K562 (cell line): ENCODE data around the gene CLP1. TPM values are rescaled to one million over a fixed set of nuclear protein-coding genes. Genes with fewer than 3 reads are reported as not detected.
A peak's percentile ranks its signal among the peaks of the same experiment; 100 is the strongest.

ENCODE experiments used
- ATAC-seq: fragments of 200-7000 bp; cut with Tn5 transposase; 3 replicates; pipeline ENCODE4 v1.9.1; 2020; ENCODE audit warnings: moderate library complexity
- BruUV-seq: library from RNA; stranded (reverse); fragments of 400-500 nt; replicated peaks from 2 replicates; lab custom pipeline; 2021; lab: Mats Ljungman, UMichigan
- CTCF ChIA-PET: fragments of 300-600 bp; formaldehyde crosslinking; extraction: SDS; loops from one replicate; lab custom pipeline; 2021; ENCODE audit warnings: low intra/inter-chr PET ratio; lab: Yijun Ruan, JAX
- POLR2A ChIA-PET: fragments of 300-600, 350-650 bp; sonication (Branson Sonifier 250); formaldehyde crosslinking; extraction: SDS; loops from one replicate; lab custom pipeline; 2021; ENCODE audit warnings: antibody characterized with exemption, inconsistent platforms; lab: Yijun Ruan, JAX
- DNase-seq, 4 experiments: peaks; one replicate each; pipeline versions ENCODE4 v3.0.0 to v3.0.0-alpha.2; 2011 to 2018; ENCODE audit warnings: low spot score in 3 of 4, mixed read lengths in 3 of 4; ENCODE audit errors: extremely low read depth in 1 of 4
- FAIRE-seq: peaks from 2 replicates; lab custom pipeline; 2011; peaks lifted over from hg19 to GRCh38; lab: Jason Lieb, UNC
- H2AFZ ChIP-seq: 2 replicates; pipeline ENCODE4 v1.6.0; 2011; ENCODE audit warnings: low read depth, low read length, control low read depth, inconsistent platforms
- H3K27ac ChIP-seq: fragments of 200-600 bp; 3 replicates; pipeline ENCODE4 v1.8.0; 2011; ENCODE audit warnings: low read depth, mild to moderate bottlenecking, control low read depth, inconsistent platforms, low read length, moderate library complexity, mixed read lengths; ENCODE audit errors: extremely low read depth
- H3K27me3 ChIP-seq, 2 experiments: fragments of 300-600 bp in 1 of 2; 2 replicates in 1 of 2; 3 replicates in 1 of 2; pipeline versions ENCODE4 v1.6.0 to v1.8.0; 2011; ENCODE audit warnings: inconsistent platforms in 2 of 2, low read length in 2 of 2, mild to moderate bottlenecking in 1 of 2, mixed read lengths in 1 of 2, moderate library complexity in 1 of 2; ENCODE audit not compliant: control insufficient read depth in 2 of 2, insufficient read depth in 2 of 2
- H3K36me3 ChIP-seq: fragments of 300-600 bp; 3 replicates; pipeline ENCODE4 v1.8.0; 2011; ENCODE audit warnings: mild to moderate bottlenecking, low read length, inconsistent platforms; ENCODE audit not compliant: control insufficient read depth, insufficient read depth
- H3K4me1 ChIP-seq, 2 experiments: fragments of 200-600 bp in 1 of 2; replicated peaks in 1 of 2; 2 replicates in 1 of 2; 3 replicates in 1 of 2; pipeline versions ENCODE4 v1.5.1 to v1.8.0; 2011; ENCODE audit warnings: inconsistent platforms in 2 of 2, low read length in 2 of 2, mild to moderate bottlenecking in 1 of 2, mixed read lengths in 1 of 2, moderate library complexity in 1 of 2; ENCODE audit not compliant: control insufficient read depth in 2 of 2, insufficient read depth in 2 of 2
- H3K4me2 ChIP-seq: 2 replicates; pipeline ENCODE4 v1.6.1; 2011; ENCODE audit warnings: low read length, control low read depth, inconsistent platforms, mixed read lengths; ENCODE audit not compliant: insufficient read depth
- H3K4me3 ChIP-seq: fragments of 200-600 bp; sonication (generic), shearing (Covaris generic); 2 replicates; pipeline ENCODE4 v1.5.1; 2016; ENCODE audit warnings: control low read depth, inconsistent platforms
- H3K79me2 ChIP-seq: fragments of 200-600 bp; 3 replicates; pipeline ENCODE4 v1.8.0; 2011; ENCODE audit warnings: low read length, inconsistent platforms; ENCODE audit not compliant: control insufficient read depth, insufficient read depth
- H3K9ac ChIP-seq, 2 experiments: 2 replicates each; pipeline versions ENCODE4 v1.6.0 to v1.6.1; 2011; ENCODE audit warnings: low read depth in 2 of 2, low read length in 2 of 2, control low read depth in 1 of 2, inconsistent platforms in 1 of 2, mild to moderate bottlenecking in 1 of 2, mixed read lengths in 1 of 2; ENCODE audit not compliant: insufficient read depth in 1 of 2
- H3K9me1 ChIP-seq: one replicate; pipeline ENCODE4 v1.6.0; 2011; ENCODE audit warnings: inconsistent platforms, mild to moderate bottlenecking, low read length, moderate library complexity; ENCODE audit not compliant: control insufficient read depth, insufficient read depth
- H3K9me3 ChIP-seq: replicated peaks from 2 replicates; pipeline ENCODE4 v1.5.1; 2011; ENCODE audit warnings: low read depth, low read length, inconsistent platforms; ENCODE audit not compliant: control insufficient read depth, insufficient read depth
- H4K20me1 ChIP-seq: replicated peaks from 2 replicates; pipeline ENCODE4 v1.6.1; 2011; ENCODE audit warnings: low read length, inconsistent platforms, mixed read lengths; ENCODE audit not compliant: control insufficient read depth, insufficient read depth
- CC2D1A ChIP-seq: fragments of 450-650 bp; IDR thresholded peaks from 2 replicates; pipeline ENCODE4 v1.6.1; 2017; ENCODE audit warnings: mild to moderate bottlenecking
- CREB1 ChIP-seq, 2 experiments: sonication (generic) in 1 of 2; formaldehyde crosslinking in 1 of 2; IDR thresholded peaks; 2 replicates each; pipeline versions ENCODE4 v1.6.1 to v1.8.0; 2012 to 2022; ENCODE audit warnings: inconsistent platforms in 1 of 2, mild to moderate bottlenecking in 1 of 2, missing genetic modification reagents in 1 of 2, moderate library complexity in 1 of 2
- JUN ChIP-seq, 2 experiments: sonication (generic) in 1 of 2; formaldehyde crosslinking in 1 of 2; IDR thresholded peaks; 2 replicates each; pipeline versions ENCODE4 v1.6.1 to v1.8.0; 2012 to 2022; ENCODE audit warnings: borderline replicate concordance in 2 of 2, mild to moderate bottlenecking in 2 of 2, improper control_type of control experiment in 1 of 2, low read depth in 1 of 2, low read length in 1 of 2, missing genetic modification reagents in 1 of 2
- JUND ChIP-seq, 2 experiments: IDR thresholded peaks; 2 replicates in 1 of 2; 3 replicates in 1 of 2; pipeline ENCODE4 v1.6.1; 2011; ENCODE audit warnings: borderline replicate concordance in 2 of 2, low read depth in 2 of 2, low read length in 2 of 2, improper control_type of control experiment in 1 of 2, missing biosample characterization in 1 of 2, missing genetic modification characterization in 1 of 2, missing genetic modification reagents in 1 of 2
- MEF2A ChIP-seq: IDR thresholded peaks from 2 replicates; pipeline ENCODE4 v1.6.1; 2011; ENCODE audit warnings: low read depth, mild to moderate bottlenecking, low read length, moderate library complexity; ENCODE audit not compliant: control insufficient read depth
- MYBL2 ChIP-seq, 2 experiments: fragments of 450-650 bp in 1 of 2; sonication (generic) in 1 of 2; formaldehyde crosslinking in 1 of 2; IDR thresholded peaks; 2 replicates each; pipeline versions ENCODE4 v1.6.1 to v1.8.1; 2017 to 2022; ENCODE audit warnings: borderline replicate concordance in 1 of 2, inconsistent platforms in 1 of 2, low read depth in 1 of 2, mild to moderate bottlenecking in 1 of 2, missing genetic modification reagents in 1 of 2, moderate library complexity in 1 of 2
- PPARD ChIP-seq: fragments of 250-450 bp; sonication (Bioruptor Pico); IDR thresholded peaks from 2 replicates; pipeline ENCODE4 v1.8.0; 2022; ENCODE audit warnings: inconsistent platforms, mild to moderate bottlenecking, moderate library complexity
- RBM34 ChIP-seq: fragments of 200-400 bp; formaldehyde crosslinking; IDR thresholded peaks from 2 replicates; pipeline ENCODE4 v1.6.1; 2018; ENCODE audit warnings: low read length, borderline replicate concordance; ENCODE audit not compliant: insufficient read depth
- SMARCB1 ChIP-seq: IDR thresholded peaks from 2 replicates; pipeline ENCODE4 v1.6.1; 2011; ENCODE audit warnings: improper control_type of control experiment, low read depth; ENCODE audit not compliant: insufficient read length
- ZBTB7A ChIP-seq: IDR thresholded peaks from 2 replicates; pipeline ENCODE4 v1.6.1; 2011; ENCODE audit warnings: low read depth, mild to moderate bottlenecking, low read length, moderate library complexity, borderline replicate concordance; ENCODE audit not compliant: control insufficient read depth
- ZNF778 ChIP-seq: fragments of 450-650 bp; formaldehyde crosslinking; IDR thresholded peaks from 2 replicates; pipeline ENCODE4 v1.4.0; 2020; ENCODE audit warnings: mild to moderate bottlenecking, moderate library complexity
- WGBS: fragments of 100-300 bp; shearing (Covaris generic); methylation state at CpG from one replicate; pipeline ENCODE4 v1.1.6; 2016; ENCODE audit warnings: low coverage, mixed read lengths; ENCODE audit not compliant: insufficient coverage; ENCODE audit errors: missing lambda C conversion rate; 5-methylcytosine and 5-hydroxymethylcytosine counted together
- in situ Hi-C: fragments of 300-500 bp; cut with MboI; formaldehyde crosslinking; loops from 4 replicates; pipeline ENCODE4 v1.15.0; 2018; ENCODE audit warnings: inconsistent platforms, mixed read lengths
- intact Hi-C: fragments of 100-400 bp; cut with micrococcal nuclease; formaldehyde crosslinking; loops from 2 replicates; pipeline ENCODE4 v1.14.2; 2022
- polyA plus RNA-seq, 8 experiments: library from polyadenylated mRNA; depleted of rRNA in 4 of 8; stranded (reverse) in 5 of 8; unstranded in 3 of 8; fragments of >200 nt; fragmentation: Nextera tagmentation in 2 of 8; fragmentation: Illumina TruSeq in 1 of 8; extraction: Ambion mirVana in 2 of 8; extraction: Trizol in 1 of 8; gene quantifications; 2 replicates each; pipeline versions ENCODE4 v1.2.1 to v1.2.3, GENCODE V29; 2011 to 2014; ENCODE audit warnings: inconsistent platforms in 1 of 8, missing spikeins in 1 of 8
- total RNA-seq, 7 experiments: library from RNA; depleted of rRNA in 6 of 7; stranded (reverse); fragments of >200 nt in 6 of 7; fragmentation: Illumina TruSeq in 2 of 7; extraction: Trizol in 2 of 7; gene quantifications; 2 replicates each; pipeline versions ENCODE4 v1.2.1 to v1.2.3, GENCODE V29; 2011 to 2021; ENCODE audit warnings: low replicate concordance in 1 of 7
- TF ChIP-seq, protein P1 (sequence below): sonication (generic); formaldehyde crosslinking; IDR thresholded peaks from 2 replicates; pipeline ENCODE4 v1.8.0; 2022; ENCODE audit warnings: missing genetic modification reagents, mild to moderate bottlenecking, moderate library complexity, borderline replicate concordance
- TF ChIP-seq, protein P2 (sequence below), 2 experiments: fragments of 450-650 bp; IDR thresholded peaks; 2 replicates each; pipeline ENCODE4 v1.6.1; 2016
- TF ChIP-seq, protein P3 (sequence below): sonication (generic); formaldehyde crosslinking; IDR thresholded peaks from 2 replicates; pipeline ENCODE4 v1.8.0; 2022; ENCODE audit warnings: mild to moderate bottlenecking, missing genetic modification reagents

Gene CLP1
- total and polyA plus RNA-seq, 9 of the 15 experiments (the other 6 are each of a cell fraction or from before 2014, with no cell fraction given) = 19.1 to 46.2 (median 27.8) TPM

DNA sequence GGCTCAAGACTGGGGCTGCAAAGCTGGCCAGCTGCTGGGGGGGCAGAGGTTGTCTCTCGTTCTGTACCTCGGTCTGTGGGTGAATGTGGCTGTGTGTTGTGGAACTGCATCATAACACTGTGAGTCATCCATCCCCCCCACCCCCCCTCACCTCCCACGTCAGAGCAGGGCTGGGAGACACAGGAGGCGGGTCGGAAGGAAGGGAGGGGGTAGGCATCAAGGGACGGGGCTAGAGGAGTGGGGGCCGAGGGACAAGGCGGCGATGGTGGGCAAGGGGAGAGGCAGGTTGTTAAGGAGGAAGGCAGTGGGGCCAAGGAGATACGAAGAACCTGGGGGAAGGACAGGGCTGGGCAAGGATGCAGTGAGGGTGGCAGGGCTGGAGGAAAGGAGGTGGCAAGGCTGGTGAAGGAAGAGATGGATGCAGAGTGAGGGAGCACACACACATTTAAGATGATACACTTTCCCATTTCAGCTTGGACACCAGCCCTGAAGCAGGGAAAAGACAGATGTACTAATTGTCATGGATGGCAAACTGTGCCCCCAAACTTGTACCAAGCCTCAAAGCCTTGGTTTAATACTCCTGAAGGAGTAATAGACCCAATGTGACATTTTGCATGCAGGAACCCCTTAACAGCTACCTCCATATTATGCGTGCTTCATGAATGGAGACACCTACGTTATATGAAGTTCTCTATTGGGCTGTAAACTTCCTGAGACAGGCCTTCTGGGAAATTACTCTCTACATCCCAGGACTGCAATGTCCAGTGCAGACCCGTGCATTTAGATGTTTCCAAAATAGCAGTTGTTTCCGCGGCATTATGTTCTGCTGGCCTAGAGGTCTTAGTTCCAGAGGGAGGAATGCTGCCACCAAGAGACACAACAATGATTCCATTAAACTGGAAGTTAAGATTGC lies 7.5 kb upstream of the CLP1 start, which contains the start of gene YPEL4:
Gene YPEL4 (minus strand): TSS at position 87 of the 913 bp plus-strand sequence. CDS start 2,805 bp downstream, outside the sequence.
- Histone ChIP-seq H4K20me1 (no peaks in the 10 kb centered on the region; the same call in 1 of the 2 replicates), H3K9ac (peak within 1 kb of the TSS; percentile 21 to 41; a peak in 2 of 4 replicates), H3K4me3 (peak within 1 kb of the TSS; percentile 21; the same call in 1 of the 2 replicates), H3K4me1 (peaks cover 36 to 38% of the 10 kb centered on the region in 2 experiments), H3K27ac (no peak within 1 kb of the TSS; the same call in 2 of the 3 replicates), H2AFZ (peak within 1 kb of the TSS; percentile 73), H3K4me2 (peak within 1 kb of the TSS; percentile 78), H3K79me2 (no peaks in the 10 kb centered on the region), H3K36me3 (no peaks in the 10 kb centered on the region), H3K9me3 (no peaks in the 10 kb centered on the region), H3K27me3 (peaks cover 0 to 15% of the 10 kb centered on the region in 2 experiments; a peak in 2 of 5 replicates), H3K9me1 (no peaks in the 10 kb centered on the region)
- WGBS = 22% methylated on average over 10 of the region's 15 CpGs
- DNase-seq = peak; percentile 78 to 83 (median 82)
- in situ Hi-C loops = loop anchor here (10.0 to 25.0 kb wide), 2 partner anchors 195 to 862 kb away; partner anchors contain the start of gene OR5B21
- ChIA-PET POLR2A (interaction anchor here (0.5 to 0.6 kb wide), 2 partner anchors 90 to 360 kb away, joined by 3 read pairs; no protein-coding TSS in a partner anchor), CTCF (no interaction called here)
- no peak for FAIRE-seq
- peak; percentile 68 for ATAC-seq
- intact Hi-C loops = no loop called here
- BruUV-seq = no TSS peak
- TF ChIP-seq CC2D1A = no peak
- TF ChIP-seq ZBTB7A = peak; percentile 43; the same call in 1 of the 2 replicates
- TF ChIP-seq, protein P1, sequence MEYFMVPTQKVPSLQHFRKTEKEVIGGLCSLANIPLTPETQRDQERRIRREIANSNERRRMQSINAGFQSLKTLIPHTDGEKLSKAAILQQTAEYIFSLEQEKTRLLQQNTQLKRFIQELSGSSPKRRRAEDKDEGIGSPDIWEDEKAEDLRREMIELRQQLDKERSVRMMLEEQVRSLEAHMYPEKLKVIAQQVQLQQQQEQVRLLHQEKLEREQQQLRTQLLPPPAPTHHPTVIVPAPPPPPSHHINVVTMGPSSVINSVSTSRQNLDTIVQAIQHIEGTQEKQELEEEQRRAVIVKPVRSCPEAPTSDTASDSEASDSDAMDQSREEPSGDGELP (CRISPR knock-in tag) = no peak
- peak; percentile 92 for TF ChIP-seq JUND (IDR thresholded peaks at IDR 0.05; ENCODE audit: borderline replicate concordance, low read depth, low read length)
- TF ChIP-seq JUND (tag; IDR thresholded peaks at IDR 0.05; ENCODE audit: borderline replicate concordance, low read depth, low read length) = peak; percentile 77; the same call in 1 of the 3 replicates
- TF ChIP-seq, protein P2, sequence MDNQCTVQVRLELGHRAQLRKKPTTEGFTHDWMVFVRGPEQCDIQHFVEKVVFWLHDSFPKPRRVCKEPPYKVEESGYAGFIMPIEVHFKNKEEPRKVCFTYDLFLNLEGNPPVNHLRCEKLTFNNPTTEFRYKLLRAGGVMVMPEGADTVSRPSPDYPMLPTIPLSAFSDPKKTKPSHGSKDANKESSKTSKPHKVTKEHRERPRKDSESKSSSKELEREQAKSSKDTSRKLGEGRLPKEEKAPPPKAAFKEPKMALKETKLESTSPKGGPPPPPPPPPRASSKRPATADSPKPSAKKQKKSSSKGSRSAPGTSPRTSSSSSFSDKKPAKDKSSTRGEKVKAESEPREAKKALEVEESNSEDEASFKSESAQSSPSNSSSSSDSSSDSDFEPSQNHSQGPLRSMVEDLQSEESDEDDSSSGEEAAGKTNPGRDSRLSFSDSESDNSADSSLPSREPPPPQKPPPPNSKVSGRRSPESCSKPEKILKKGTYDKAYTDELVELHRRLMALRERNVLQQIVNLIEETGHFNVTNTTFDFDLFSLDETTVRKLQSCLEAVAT (IDR thresholded peaks at IDR 0.05) = peak in 1 of 2 experiments; percentile 36; a peak in 1 of 4 replicates
- TF ChIP-seq, protein P3, sequence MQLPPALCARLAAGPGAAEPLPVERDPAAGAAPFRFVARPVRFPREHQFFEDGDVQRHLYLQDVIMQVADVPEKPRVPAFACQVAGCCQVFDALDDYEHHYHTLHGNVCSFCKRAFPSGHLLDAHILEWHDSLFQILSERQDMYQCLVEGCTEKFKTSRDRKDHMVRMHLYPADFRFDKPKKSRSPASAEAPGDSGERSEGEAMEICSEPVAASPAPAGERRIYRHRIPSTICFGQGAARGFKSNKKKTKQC (CRISPR knock-in tag) = no peak
- 0 out of 2 replicates have a peak, but pooled peaks have one; percentile 52 for TF ChIP-seq JUN (IDR thresholded peaks at IDR 0.05; ENCODE audit: borderline replicate concordance, low read depth, low read length)
- TF ChIP-seq JUN (CRISPR knock-in tag; IDR thresholded peaks at IDR 0.05; ENCODE audit: borderline replicate concordance) = no peak
- no peak for TF ChIP-seq MEF2A
- no peak for TF ChIP-seq PPARD (CRISPR knock-in tag)
- no peak for TF ChIP-seq SMARCB1
- no peak for TF ChIP-seq MYBL2 (IDR thresholded peaks at IDR 0.05; ENCODE audit: low read depth)
- no peak for TF ChIP-seq MYBL2 (CRISPR knock-in tag; IDR thresholded peaks at IDR 0.05; ENCODE audit: borderline replicate concordance)
- no peak for TF ChIP-seq RBM34
- TF ChIP-seq ZNF778 = no peak
- TF ChIP-seq CREB1 (IDR thresholded peaks at IDR 0.05) = peak; percentile 78
- TF ChIP-seq CREB1 (CRISPR knock-in tag; IDR thresholded peaks at IDR 0.05) = peak; percentile 78; the same call in 1 of the 2 replicates
